Esophagus squamous epithelium (tissue), 4 donors: ENCODE data around the gene STAG1.

Experiments used
- POLR2A ChIP-seq, 4 donors: fragments of 450-650 bp; IDR thresholded peaks; one replicate each; pipeline ENCODE4 v1.6.1; 2017; ENCODE audit warnings: antibody characterized with exemption in 4 of 4, mild to moderate bottlenecking in 4 of 4, moderate library complexity in 3 of 4
- TF ChIP-seq, protein P1 (sequence below), 6 experiments: fragments of 450-650 bp in 4 of 6; fragments of 200-600 bp in 2 of 6; sonication (generic) in 2 of 6; IDR thresholded peaks; one replicate each; pipeline ENCODE4 v1.5.1; 2016 to 2019; ENCODE audit warnings: antibody characterized with exemption in 6 of 6, mild to moderate bottlenecking in 4 of 6, moderate library complexity in 4 of 6

- TF ChIP-seq, protein P1, sequence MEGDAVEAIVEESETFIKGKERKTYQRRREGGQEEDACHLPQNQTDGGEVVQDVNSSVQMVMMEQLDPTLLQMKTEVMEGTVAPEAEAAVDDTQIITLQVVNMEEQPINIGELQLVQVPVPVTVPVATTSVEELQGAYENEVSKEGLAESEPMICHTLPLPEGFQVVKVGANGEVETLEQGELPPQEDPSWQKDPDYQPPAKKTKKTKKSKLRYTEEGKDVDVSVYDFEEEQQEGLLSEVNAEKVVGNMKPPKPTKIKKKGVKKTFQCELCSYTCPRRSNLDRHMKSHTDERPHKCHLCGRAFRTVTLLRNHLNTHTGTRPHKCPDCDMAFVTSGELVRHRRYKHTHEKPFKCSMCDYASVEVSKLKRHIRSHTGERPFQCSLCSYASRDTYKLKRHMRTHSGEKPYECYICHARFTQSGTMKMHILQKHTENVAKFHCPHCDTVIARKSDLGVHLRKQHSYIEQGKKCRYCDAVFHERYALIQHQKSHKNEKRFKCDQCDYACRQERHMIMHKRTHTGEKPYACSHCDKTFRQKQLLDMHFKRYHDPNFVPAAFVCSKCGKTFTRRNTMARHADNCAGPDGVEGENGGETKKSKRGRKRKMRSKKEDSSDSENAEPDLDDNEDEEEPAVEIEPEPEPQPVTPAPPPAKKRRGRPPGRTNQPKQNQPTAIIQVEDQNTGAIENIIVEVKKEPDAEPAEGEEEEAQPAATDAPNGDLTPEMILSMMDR (IDR thresholded peaks at IDR 0.05) = no peak
- no peak for TF ChIP-seq POLR2A (IDR thresholded peaks at IDR 0.05)
These were observed 131.7 kb downstream of the STAG1 start for GRCh38 chr3:136620436-136620835.
